KBM-7 (cell line): ENCODE measurements around the gene FOXN1.

Experiments used
- DNase-seq: peaks from one replicate; pipeline ENCODE4 v3.0.0-alpha.2; 2015
- in situ Hi-C: fragments of 300-500 bp; cut with MboI; formaldehyde crosslinking; loops from 2 replicates; pipeline ENCODE4 v1.14.3; 2020; ENCODE audit warnings: low sequenced_read_pairs, low pct_unique_long_range_greater_than_20kb, mixed read lengths

Gene FOXN1

GRCh38 chr17:28475151-28475900 lies 30.8 kb upstream of the FOXN1 start:
- in situ Hi-C loops, result no loop called here
- peak; percentile 32 for DNase-seq

- in situ Hi-C loops, result no loop called here
- DNase-seq, result no peak
Observed at GRCh38 chr17:28476076-28476865, 29.9 kb upstream of the FOXN1 start.

GRCh38 chr17:28477928-28478327 lies 28.2 kb upstream of the FOXN1 start:
- DNase-seq, result no peak
- in situ Hi-C loops, result no loop called here

- in situ Hi-C loops, result no loop called here
- DNase-seq, result no peak
Observed at GRCh38 chr17:28478712-28479615, 27.2 kb upstream of the FOXN1 start.

GRCh38 chr17:28480278-28480677 lies 25.9 kb upstream of the FOXN1 start:
- no peak for DNase-seq
- in situ Hi-C loops, result no loop called here

GRCh38 chr17:28480799-28481571 lies 25.2 kb upstream of the FOXN1 start:
- no peak for DNase-seq
- in situ Hi-C loops, result no loop called here

GRCh38 chr17:28482551-28483199 lies 23.5 kb upstream of the FOXN1 start:
- no peak for DNase-seq
- in situ Hi-C loops, result no loop called here

GRCh38 chr17:28484296-28484695 lies 21.9 kb upstream of the FOXN1 start:
- peak; percentile 39 for DNase-seq
- in situ Hi-C loops, result no loop called here

- no peak for DNase-seq
- in situ Hi-C loops, result no loop called here
Observed at GRCh38 chr17:28485049-28485448, 21.1 kb upstream of the FOXN1 start.

- in situ Hi-C loops, result no loop called here
Observed at GRCh38 chr17:28487881-28488532, 18.1 kb upstream of the FOXN1 start.

GRCh38 chr17:28488533-28489276 lies 17.4 kb upstream of the FOXN1 start:
- DNase-seq, result no peak
- in situ Hi-C loops, result no loop called here

More at GRCh38 chr17:28487881-28488532, 18.1 kb upstream of the FOXN1 start:
- no peak for DNase-seq

- no peak for DNase-seq
- in situ Hi-C loops, result loop anchor here (10.0 kb wide), 1 partner anchor 54 kb away; no protein-coding TSS in a partner anchor
Observed at GRCh38 chr17:28491286-28491685, 14.9 kb upstream of the FOXN1 start.

GRCh38 chr17:28491860-28492259 lies 14.3 kb upstream of the FOXN1 start:
- DNase-seq, result no peak
- in situ Hi-C loops, result loop anchor here (10.0 kb wide), 1 partner anchor 53 kb away; no protein-coding TSS in a partner anchor

- no peak for DNase-seq
- in situ Hi-C loops, result loop anchor here (10.0 kb wide), 1 partner anchor 52 kb away; no protein-coding TSS in a partner anchor
Observed at GRCh38 chr17:28492352-28493310, 13.5 kb upstream of the FOXN1 start.

- no peak for DNase-seq
- in situ Hi-C loops, result loop anchor here (10.0 kb wide), 1 partner anchor 51 kb away; no protein-coding TSS in a partner anchor
Observed at GRCh38 chr17:28493460-28493859, 12.7 kb upstream of the FOXN1 start.
